HG03039 (cell line): Measurements from ENCODE around the gene SLC26A4.
"Not testable (repeated sequence)": the region's sequence is repeated elsewhere in the genome, so short reads cannot be mapped to it uniquely, and the experiment has no call there.

Experiments
- ATAC-seq: cut with Tn5 transposase; IDR thresholded peaks from one replicate; pipeline ENCODE4 v1.9.1; 2021; ENCODE audit warnings: mild to moderate bottlenecking, moderate library complexity; ENCODE audit not compliant: unreplicated experiment

SLC26A4 gene

GRCh38 chr7:107660381-107661080 is at the start of gene SLC26A4:
Gene SLC26A4, plus strand, starts transcription at chr7:107660828. Its CDS starts 814 bp downstream, at chr7:107661642.
- ATAC-seq = peak; percentile 37

- ATAC-seq = no peak
These were observed 47.2 kb upstream of the SLC26A4 start for GRCh38 chr7:107613439-107613838.

DNA sequence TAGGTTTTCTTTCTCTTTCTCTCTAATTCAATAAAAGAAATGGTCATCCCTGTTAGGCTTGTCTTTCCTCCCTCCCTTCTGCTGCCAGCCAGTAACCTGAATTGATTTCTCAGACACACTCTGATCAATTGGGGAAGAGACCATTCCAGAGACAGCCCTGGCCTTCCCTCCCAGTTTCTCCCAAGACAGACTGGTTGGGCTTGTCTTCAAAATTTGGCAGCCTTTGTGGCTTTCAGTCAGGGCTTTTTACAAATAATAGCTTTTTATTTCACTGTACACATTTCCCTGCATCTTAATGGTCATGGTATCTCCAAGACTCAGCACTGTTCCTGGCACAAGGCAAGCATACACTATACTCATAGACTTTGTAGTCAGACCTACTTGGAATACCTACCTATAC is 46.7 kb upstream of the SLC26A4 start:
- no peak for ATAC-seq

- ATAC-seq = no peak
These were observed 46.2 kb upstream of the SLC26A4 start for GRCh38 chr7:107614425-107614824.

DNA sequence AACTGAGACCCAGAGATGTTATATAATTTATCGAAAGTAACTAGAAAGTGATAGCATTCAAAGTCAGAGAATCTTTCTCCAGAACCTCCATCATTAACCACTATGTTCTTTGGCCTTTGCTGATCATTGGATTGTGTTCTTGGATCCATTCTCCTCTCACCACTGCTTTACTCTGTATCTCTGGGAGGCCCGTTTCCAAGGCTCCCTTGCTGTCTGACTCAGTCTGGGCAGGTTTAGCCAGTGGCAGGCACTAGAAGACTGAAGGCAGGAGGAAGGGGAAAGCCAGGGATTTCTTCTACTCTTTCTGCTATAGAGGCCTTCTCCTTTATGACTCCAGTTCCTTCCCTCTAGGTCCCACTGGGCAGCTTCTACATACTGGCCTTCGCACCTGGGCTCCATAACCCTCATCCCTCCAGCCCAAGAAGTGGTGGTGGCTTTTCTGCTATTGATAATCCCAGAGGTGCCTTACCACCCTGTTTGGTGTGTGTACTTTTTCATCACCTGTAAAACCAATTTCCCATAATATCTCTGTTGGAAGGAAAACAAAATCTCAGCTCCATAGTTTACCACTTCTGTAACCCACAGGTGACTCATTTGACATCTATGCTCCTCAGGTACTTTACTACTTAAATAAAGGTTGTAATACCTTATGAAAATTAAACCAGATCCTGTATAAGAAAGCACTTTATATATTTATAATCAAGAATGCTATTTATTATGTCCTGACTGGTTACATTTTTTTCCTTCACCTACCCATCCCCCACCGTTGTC is 44.5 kb upstream of the SLC26A4 start:
- ATAC-seq = no peak

DNA sequence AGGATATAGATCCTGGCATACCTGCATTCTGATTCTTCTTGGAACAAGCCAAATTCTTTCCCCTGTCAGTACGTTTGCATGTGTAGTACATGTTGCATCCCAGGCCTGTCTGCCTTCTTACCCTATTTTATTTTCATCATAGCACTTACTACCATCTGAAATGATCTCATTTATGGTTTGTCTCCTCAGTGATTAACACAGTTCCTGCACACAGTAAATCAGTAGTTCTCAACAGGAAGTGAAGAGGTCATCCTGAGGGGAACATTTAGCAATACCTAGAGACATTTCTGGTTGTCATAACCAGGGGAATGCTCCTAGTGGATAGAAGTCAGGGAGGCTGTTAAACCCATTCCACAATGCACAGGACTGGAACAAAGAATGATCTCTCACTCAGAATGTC is 38.2 kb upstream of the SLC26A4 start:
- ATAC-seq = no peak

- ATAC-seq = no peak
These were observed 37.7 kb upstream of the SLC26A4 start for GRCh38 chr7:107622894-107623293.

DNA sequence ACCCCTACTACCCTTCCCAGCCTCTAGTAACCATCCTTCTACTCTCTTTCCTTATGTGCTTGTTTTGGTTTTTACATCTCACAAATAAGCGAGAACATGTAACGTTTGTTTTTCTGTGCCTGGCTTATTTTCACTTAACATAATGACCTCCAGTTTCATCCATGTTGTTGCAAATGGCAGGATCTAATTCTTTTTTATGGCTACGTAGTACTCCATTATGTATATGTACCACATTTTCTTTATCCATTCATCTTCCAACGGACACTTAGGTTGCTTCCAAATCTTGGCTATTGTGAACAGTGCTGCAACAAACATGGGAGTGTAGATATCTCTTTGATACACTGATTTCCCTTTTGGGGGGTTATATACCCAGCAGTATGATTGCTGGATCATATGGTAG is 33.6 kb upstream of the SLC26A4 start:
- no peak for ATAC-seq

DNA sequence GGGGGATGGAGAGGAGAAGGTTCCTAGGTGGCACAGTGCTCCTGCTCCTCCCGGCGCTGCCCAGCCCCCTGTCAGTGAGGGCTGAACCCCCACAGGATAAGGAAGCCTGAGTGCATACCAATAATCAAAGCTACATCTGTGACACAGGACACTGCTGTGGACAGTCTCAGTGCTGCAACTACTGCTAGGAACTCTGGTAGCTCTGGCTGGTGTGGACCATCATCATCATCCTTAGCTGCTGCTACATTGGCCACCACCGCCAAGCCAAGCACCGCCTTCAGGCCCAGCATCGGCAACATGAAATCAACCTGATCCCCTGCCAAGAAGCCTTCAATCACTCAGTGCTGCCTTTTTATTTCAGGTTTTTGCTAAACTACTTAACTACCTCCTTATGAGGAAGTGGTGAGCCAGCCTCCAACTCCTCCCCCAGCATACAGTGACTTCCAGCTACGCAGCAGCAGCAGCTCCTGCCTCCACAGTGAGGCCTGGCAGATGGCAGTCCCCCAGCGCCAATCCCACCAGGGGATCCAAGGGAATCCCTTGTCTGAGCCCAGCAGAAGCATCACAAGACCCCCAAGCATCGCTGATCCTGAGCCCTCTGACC is 32.1 kb upstream of the SLC26A4 start:
- no peak for ATAC-seq

GRCh38 chr7:107630342-107630741 is 30.3 kb upstream of the SLC26A4 start:
- ATAC-seq = no peak

DNA sequence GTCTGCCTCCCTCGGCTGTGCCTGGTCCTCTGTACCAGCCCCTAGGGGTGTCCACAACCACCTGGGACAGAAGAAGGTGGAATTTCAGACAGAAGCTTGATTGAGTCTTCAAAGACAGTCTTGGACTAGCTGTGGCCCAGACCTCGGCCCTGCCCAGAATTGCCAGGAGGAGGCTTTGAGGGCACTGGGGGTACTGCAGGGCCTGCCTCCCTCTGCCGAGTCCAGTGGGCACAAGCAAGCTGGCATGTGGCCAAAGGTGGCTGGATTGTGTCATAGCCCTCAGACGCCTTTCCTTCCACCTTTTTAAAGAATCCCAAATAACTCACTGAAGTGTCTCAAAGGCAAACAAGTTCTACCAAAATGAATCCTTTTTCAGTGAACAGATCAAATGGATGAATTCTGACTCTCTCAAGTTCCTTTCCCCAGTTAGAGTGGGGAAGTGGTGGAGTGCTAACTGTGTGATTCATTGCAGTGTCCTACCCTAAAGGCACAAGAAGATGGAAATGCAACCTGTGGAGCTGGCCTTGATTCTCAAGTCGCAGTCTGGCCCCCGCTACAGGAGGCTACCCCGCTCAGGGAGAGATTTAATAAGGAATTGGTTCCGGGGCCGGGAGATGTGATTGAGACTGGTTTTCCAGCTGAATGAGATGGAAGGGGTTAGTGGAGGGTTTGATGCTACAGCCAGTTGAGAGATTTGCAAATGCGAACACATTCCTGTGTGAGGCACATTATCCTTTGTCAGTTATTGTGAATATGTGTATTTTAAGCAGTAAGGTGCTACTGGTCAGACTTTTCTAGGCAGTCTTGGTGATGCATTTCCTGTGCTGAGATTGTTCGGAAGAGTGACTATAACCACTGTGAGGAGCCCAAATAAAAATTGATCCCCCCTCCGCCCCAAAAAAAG is 28.8 kb upstream of the SLC26A4 start:
- no peak for ATAC-seq

DNA sequence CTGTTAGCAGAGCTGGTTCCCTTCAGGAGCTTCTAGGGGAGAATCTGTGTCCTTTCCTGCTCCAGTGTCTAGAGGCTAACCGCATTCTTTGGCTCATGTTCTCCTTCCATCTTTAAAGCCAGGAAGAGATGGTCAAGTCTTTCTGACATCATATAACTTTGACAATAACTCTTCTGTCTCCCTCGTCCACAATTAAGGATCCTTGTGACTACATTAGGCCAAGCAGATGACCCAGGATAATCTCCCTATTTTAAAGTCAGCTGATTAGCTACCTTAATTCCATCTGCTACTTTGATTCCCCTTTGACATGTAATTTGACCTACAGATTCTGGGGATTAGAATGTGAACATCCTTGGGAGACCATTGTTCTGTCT is 28.1 kb upstream of the SLC26A4 start:
- ATAC-seq = no peak

GRCh38 chr7:107638594-107638993 is 22.0 kb upstream of the SLC26A4 start:
- ATAC-seq = peak; percentile 82

DNA sequence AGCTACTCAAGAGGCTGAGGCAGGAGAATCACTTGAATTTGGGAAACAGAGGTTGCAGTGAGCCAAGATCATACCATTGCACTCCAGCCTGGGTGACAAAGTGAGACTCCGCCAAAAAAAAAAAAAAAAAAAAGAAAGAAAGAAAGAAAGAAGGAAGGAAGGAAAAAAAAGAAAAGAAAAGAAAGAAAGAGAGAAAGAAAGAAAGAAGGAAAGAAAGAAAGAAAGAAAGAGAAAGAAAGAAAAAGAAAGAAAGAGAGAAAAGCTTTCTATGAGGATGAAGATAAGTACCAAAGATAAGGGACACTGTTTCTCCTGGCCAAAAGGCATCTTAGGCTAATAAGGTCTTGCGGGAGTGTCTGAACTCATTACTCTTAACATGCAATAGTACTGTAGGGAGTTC is 21.6 kb upstream of the SLC26A4 start:
- ATAC-seq = not testable (repeated sequence)

GRCh38 chr7:107641676-107642075 is 19.0 kb upstream of the SLC26A4 start:
- ATAC-seq = no peak

- ATAC-seq = no peak
These were observed 18.1 kb upstream of the SLC26A4 start for GRCh38 chr7:107642501-107642900.

GRCh38 chr7:107643407-107643806 is 17.2 kb upstream of the SLC26A4 start:
- ATAC-seq = no peak

DNA sequence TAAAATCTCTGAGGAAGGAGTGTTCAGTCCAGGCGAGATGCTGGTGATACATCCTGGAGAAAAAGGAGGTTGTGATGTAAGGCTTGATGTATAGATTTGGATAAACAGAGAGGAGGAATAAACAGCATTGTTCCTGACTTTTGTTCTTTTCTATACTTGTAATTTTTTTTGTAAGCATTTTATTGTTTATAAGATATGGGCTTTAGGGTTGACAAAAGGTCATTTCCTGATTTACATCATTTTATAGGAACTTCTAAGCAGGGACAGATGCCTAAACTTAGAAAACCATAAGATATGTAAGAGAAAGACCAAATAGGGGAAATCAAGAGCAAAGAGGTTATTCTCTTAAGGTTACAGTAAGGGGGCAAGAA is 16.7 kb upstream of the SLC26A4 start:
- no peak for ATAC-seq

DNA sequence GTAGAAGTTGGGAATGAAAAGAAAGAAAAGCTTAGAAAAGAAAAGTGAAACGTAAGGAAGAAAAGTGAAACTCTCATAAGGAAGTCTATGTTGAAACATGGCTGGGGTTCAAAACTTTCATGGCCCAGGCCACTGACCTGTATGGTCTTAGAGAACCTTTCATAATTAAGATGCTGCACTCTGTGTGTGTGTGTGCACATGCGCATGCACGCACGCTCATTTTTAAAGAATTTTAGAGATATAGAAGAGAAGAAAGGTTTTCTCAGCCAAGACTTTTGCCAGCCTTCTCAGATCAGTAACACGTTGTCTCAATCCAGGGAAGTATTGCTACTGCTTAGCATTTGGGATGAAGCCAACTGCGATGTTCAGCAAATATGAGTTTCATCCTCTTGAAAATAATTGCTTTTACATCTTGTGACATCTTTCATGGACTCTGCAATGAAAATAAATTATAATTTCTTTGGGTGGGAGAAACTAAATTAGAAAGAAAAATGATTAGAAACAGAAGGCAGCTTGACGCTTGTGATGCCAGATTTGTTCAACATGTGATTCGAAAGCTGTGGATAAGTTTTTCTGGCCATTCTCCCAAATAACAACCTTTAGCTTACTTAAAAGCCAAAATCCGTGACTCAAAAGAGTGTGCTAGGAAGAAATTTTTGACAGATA is 16.2 kb upstream of the SLC26A4 start:
- ATAC-seq = no peak

DNA sequence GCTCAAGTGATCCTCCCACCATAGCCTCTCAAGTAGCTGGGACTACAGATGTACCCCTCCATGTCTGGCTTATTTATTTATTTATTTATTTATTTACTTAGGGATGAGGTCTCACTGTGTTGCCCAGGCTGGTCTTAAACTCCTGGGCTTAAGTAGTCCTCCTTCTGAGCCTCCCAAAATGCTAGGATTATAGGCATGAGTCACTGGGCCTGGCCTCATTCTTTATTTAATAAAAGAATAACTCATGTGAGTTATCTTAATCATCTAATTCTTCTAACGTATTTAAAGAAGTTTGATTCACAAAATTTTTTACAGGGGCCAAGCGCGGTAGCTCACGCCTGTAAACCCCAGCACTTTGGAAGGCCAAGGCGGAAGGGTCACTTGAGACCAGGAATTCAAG is 8.0 kb upstream of the SLC26A4 start:
- no peak for ATAC-seq

DNA sequence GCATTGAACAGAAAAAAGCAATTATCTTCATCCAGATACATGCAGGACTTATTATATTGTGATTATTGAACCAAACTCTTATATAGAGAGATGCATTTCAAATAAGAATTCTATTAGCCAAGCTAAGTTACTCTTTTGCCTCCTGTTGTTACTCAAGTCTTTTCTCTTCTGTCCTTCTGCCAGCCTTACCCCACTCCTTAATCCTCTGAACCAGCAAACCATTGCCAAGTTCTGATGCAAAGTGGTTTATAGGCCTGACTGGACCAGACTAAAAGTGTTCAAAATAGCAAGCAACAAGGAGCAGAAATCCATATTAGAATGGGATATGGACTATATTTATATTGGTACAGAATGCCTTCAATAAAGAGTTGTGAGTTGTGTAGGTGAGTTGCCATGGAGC is 2.2 kb upstream of the SLC26A4 start:
- no peak for ATAC-seq
